GM12874 (cell line): ENCODE measurements around the gene HTR3B.

Experiments used
- TF ChIP-seq, protein P1 (sequence below): IDR thresholded peaks from 2 replicates; pipeline ENCODE4 v1.5.1; 2011; ENCODE audit warnings: low read depth, mild to moderate bottlenecking, control low read depth, low read length, moderate library complexity; ENCODE audit not compliant: insufficient read depth

HTR3B gene

DNA sequence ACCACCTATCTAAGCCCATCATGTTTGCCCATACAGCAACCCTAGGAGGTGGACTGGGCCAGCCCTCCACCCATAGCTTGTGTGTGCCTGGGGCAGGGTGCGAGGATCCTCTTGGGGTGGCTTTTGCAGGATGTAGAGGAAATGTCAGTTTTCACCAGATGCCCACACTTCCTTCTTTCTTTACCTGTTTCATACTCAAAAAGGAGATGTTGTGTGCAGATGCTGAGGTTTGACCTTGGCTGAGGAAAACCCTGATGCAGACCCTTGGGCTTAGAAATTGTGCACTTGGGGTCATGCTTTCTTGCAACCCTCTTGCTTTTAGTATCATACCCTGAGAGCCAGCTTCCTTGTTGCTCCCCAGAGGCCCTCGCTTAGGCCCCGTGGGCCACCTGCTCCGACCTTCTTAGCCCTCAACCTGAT is 72.5 kb downstream of the HTR3B start:
- TF ChIP-seq, protein P1, sequence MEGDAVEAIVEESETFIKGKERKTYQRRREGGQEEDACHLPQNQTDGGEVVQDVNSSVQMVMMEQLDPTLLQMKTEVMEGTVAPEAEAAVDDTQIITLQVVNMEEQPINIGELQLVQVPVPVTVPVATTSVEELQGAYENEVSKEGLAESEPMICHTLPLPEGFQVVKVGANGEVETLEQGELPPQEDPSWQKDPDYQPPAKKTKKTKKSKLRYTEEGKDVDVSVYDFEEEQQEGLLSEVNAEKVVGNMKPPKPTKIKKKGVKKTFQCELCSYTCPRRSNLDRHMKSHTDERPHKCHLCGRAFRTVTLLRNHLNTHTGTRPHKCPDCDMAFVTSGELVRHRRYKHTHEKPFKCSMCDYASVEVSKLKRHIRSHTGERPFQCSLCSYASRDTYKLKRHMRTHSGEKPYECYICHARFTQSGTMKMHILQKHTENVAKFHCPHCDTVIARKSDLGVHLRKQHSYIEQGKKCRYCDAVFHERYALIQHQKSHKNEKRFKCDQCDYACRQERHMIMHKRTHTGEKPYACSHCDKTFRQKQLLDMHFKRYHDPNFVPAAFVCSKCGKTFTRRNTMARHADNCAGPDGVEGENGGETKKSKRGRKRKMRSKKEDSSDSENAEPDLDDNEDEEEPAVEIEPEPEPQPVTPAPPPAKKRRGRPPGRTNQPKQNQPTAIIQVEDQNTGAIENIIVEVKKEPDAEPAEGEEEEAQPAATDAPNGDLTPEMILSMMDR, result no peak

DNA sequence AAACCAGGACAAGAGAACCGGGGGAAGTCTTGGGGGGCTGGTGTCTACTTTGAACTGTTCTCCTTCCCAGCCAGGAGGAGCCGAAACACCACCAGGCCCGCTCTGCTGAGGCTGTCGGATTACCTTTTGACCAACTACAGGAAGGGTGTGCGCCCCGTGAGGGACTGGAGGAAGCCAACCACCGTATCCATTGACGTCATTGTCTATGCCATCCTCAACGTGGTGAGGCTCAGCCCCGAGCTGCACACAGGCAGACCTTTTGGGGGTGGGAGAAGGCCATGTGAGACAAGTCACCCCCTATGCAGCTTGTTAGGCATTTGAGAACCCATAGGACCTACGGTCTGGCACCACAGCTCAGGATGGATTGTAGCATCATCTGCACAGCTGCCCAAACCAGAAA is 73.1 kb downstream of the HTR3B start:
- TF ChIP-seq, protein P1, result no peak

DNA sequence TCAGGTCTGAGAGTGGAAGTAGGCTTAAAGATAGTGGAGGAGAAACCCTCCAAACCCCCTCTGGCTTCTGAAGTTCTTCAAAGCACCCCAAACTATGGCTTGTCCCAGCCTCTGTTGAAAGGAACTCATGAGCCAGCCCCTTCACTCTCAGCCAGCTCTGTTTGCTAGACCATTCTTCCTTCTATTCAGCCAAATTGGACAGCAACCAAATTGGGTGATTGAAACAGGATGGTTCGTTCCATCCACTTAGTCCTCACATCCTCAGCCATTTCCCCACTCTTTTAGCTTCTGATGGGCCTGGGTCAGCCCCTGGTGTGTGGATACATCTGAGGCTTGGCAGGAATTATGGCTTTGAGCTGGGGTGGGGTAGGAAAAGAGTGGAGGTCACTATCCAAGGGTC is 74.8 kb downstream of the HTR3B start:
- TF ChIP-seq, protein P1, result no peak

DNA sequence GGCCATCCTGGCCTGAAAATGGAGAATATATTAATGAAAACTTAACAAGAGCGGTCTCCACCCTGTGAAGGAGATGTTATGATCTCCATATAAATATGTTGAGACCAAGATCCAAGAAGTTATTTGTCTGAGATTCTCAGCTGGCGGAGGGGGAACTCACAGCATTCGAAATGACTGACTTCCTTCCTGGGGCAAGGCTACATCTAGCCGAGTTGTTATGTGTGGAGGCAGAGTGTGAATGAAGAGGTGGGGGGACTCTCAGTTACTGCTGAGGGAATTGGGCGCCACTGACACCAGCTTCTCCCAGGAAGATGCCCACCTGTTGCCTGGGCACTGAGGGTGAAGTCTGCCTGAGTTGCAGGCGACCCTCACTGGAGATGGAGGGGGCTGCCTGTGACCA is 76.2 kb downstream of the HTR3B start:
- TF ChIP-seq, protein P1, result no peak

DNA sequence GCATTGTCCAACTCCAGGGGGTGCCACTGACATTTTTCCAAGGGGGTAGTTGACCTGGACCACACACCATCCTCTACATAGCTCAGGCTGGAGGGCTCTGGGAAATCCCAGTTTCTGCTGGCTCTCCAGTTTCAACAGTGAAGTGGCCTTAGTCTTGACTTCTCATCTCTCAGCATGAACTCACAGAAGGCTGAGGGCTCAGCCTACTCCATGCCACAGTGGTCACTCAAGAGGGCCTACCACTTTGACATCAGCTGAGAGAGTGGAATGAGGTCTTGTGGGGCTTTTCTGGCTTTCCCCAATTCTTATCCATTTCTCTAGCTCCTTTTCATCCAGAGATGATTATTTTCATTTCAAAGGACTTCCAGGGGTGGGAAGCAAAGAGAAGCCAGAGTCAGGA is 77.7 kb downstream of the HTR3B start:
- TF ChIP-seq, protein P1, result no peak

DNA sequence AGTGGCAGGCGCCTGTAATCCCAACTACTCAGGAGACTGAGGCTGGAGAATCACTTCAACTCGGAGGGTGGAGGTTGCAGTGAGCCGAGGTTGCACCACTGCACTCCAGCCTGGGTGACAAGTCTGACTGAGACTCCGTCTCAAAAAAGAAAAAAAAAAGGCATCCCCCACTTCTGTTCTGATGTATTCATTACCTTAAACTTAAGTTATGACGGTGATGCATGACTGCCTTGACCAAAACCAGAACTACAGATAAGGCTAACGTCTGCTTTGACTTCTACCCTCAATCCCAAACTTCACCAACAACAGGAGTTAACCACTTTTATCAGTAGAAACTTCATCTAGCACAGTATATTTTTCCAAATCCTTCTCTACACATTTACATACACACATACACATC is 80.2 kb downstream of the HTR3B start:
- TF ChIP-seq, protein P1, result no peak

DNA sequence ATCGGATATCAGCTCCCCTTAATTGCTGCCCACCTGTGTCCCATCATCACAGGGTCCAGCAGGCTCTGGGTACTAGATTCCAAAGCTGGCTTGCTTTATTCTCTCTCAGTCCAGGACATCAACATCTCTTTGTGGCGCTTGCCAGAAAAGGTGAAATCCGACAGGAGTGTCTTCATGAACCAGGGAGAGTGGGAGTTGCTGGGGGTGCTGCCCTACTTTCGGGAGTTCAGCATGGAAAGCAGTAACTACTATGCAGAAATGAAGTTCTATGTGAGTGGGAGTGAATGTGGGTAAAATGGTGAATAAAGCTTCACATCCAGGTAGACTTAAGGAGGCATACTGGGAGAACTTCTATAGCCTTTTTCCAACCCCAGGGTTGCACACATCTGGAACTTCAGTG is 81.3 kb downstream of the HTR3B start:
- TF ChIP-seq, protein P1, result no peak

DNA sequence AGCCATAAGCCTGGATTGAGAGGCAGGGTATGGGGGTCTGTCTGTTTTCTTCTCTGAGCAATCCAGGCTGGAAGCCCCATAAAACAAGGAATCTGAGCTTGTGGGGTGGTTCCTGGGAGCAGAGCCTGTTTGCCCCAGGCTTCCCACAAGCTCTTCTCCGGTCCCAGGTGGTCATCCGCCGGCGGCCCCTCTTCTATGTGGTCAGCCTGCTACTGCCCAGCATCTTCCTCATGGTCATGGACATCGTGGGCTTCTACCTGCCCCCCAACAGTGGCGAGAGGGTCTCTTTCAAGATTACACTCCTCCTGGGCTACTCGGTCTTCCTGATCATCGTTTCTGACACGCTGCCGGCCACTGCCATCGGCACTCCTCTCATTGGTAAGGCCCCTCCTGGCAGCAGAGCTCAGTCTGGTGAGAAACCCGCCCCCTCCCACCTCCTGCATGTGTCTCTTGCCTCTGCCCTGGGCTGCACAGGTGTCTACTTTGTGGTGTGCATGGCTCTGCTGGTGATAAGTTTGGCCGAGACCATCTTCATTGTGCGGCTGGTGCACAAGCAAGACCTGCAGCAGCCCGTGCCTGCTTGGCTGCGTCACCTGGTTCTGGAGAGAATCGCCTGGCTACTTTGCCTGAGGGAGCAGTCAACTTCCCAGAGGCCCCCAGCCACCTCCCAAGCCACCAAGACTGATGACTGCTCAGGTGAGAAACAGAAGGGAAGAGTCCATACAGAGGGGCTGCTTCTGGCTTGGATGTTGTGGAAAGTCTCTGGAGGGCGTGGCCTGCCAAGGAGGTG is 82.0 kb downstream of the HTR3B start:
- TF ChIP-seq, protein P1, result no peak
